Measurements from ENCODE around the gene HSF4.

The HSF4 gene

DNA sequence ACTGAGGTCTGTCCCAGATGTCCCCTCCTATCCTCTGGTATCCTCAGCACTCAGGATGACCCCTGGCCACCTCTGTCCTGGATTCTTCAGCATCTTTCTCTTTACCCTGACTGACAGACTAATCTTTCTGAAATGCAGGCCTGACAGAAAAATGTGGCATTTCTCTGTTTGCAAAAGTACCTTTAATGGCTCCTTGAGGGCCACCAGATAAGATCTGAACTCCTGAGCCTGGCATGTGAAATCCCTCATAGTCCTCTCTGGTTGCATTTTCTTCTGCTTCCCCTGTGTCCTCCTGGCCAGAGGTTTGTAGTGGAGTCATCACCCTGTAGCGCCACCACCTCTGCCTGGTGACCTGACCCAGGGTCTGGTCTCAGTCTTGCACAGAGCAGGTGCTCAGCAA is 32.3 kb downstream of the HSF4 start:
- Histone ChIP-seq H3K9ac (ENCODE audit: low read depth, low read length, poor library complexity, severe bottlenecking) (no peak overlapping the region), H2AFZ (ENCODE audit: low read length) (no peak overlapping the region), H3K36me3 (ENCODE audit: insufficient read depth, low read length) (peaks cover 52% of the 10 kb centered on the region; the same call in 1 of the 2 replicates), H3K9me2 (replicated peaks; ENCODE audit: low read depth, low read length) (no peaks in the 10 kb centered on the region), H3K79me2 (ENCODE audit: insufficient read depth, low read length) (peaks cover 50% of the 10 kb centered on the region), H3K27me3 (ENCODE audit: insufficient read depth, low read length, poor library complexity, severe bottlenecking) (no peaks in the 10 kb centered on the region), H3K4me3 (ENCODE audit: low read length, poor library complexity, severe bottlenecking) (no peak overlapping the region), H4K20me1 (ENCODE audit: insufficient read depth, low read length, poor library complexity, severe bottlenecking) (peaks cover 32% of the 10 kb centered on the region), H3K4me2 (ENCODE audit: low read depth, low read length, poor library complexity, severe bottlenecking) (peak overlapping the region; percentile 32), H3F3A (ENCODE audit: low read depth) (no peaks in the 10 kb centered on the region), H3K9me3 (ENCODE audit: insufficient read depth, low read depth, low read length) (no peaks in the 10 kb centered on the region), H3K4me1 (ENCODE audit: insufficient read depth, low read length, poor library complexity, severe bottlenecking) (peaks cover 18% of the 10 kb centered on the region)
- TF ChIP-seq, protein P1, sequence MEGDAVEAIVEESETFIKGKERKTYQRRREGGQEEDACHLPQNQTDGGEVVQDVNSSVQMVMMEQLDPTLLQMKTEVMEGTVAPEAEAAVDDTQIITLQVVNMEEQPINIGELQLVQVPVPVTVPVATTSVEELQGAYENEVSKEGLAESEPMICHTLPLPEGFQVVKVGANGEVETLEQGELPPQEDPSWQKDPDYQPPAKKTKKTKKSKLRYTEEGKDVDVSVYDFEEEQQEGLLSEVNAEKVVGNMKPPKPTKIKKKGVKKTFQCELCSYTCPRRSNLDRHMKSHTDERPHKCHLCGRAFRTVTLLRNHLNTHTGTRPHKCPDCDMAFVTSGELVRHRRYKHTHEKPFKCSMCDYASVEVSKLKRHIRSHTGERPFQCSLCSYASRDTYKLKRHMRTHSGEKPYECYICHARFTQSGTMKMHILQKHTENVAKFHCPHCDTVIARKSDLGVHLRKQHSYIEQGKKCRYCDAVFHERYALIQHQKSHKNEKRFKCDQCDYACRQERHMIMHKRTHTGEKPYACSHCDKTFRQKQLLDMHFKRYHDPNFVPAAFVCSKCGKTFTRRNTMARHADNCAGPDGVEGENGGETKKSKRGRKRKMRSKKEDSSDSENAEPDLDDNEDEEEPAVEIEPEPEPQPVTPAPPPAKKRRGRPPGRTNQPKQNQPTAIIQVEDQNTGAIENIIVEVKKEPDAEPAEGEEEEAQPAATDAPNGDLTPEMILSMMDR (conservative IDR thresholded peaks at IDR 0.05; ENCODE audit: low read length), result no peak
- no peak for TF ChIP-seq EZH2phosphoT487 (IDR thresholded peaks at IDR 0.05; ENCODE audit: borderline replicate concordance)

DNA sequence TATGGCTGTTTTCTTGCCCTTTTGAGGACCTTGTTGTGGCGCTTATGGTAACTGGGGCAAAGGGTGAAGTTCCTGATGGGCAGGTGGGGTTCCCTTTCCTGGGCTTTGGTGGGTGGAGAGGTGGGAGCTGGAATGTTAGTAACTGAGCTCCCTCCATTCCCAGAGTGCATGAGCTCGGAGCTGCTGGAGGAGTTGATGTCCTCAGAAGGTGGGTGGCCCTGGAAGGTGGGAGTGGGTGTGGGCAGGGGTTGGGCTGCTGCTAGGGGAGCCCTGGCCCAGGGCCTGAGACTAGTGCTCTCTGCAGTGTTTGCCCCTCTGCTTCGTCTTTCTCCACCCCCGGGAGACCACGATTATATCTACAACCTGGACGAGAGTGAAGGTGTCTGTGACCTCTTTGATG is 33.2 kb downstream of the HSF4 start:
- Histone ChIP-seq H2AFZ (ENCODE audit: low read length) (no peak overlapping the region), H3K9ac (ENCODE audit: low read depth, low read length, poor library complexity, severe bottlenecking) (no peak overlapping the region), H3F3A (ENCODE audit: low read depth) (no peaks in the 10 kb centered on the region), H3K9me3 (ENCODE audit: insufficient read depth, low read depth, low read length) (no peaks in the 10 kb centered on the region), H4K20me1 (ENCODE audit: insufficient read depth, low read length, poor library complexity, severe bottlenecking) (peaks cover 25% of the 10 kb centered on the region), H3K9me2 (replicated peaks; ENCODE audit: low read depth, low read length) (no peaks in the 10 kb centered on the region), H3K79me2 (ENCODE audit: insufficient read depth, low read length) (peaks cover 43% of the 10 kb centered on the region), H3K4me1 (ENCODE audit: insufficient read depth, low read length, poor library complexity, severe bottlenecking) (peaks cover 18% of the 10 kb centered on the region), H3K4me3 (ENCODE audit: low read length, poor library complexity, severe bottlenecking) (no peak overlapping the region), H3K27me3 (ENCODE audit: insufficient read depth, low read length, poor library complexity, severe bottlenecking) (no peaks in the 10 kb centered on the region), H3K4me2 (ENCODE audit: low read depth, low read length, poor library complexity, severe bottlenecking) (peak overlapping the region; percentile 32), H3K36me3 (ENCODE audit: insufficient read depth, low read length) (peaks cover 61% of the 10 kb centered on the region; the same call in 1 of the 2 replicates)
- TF ChIP-seq, protein P1 (conservative IDR thresholded peaks at IDR 0.05; ENCODE audit: low read length), result no peak
- TF ChIP-seq EZH2phosphoT487 (IDR thresholded peaks at IDR 0.05; ENCODE audit: borderline replicate concordance), result no peak

DNA sequence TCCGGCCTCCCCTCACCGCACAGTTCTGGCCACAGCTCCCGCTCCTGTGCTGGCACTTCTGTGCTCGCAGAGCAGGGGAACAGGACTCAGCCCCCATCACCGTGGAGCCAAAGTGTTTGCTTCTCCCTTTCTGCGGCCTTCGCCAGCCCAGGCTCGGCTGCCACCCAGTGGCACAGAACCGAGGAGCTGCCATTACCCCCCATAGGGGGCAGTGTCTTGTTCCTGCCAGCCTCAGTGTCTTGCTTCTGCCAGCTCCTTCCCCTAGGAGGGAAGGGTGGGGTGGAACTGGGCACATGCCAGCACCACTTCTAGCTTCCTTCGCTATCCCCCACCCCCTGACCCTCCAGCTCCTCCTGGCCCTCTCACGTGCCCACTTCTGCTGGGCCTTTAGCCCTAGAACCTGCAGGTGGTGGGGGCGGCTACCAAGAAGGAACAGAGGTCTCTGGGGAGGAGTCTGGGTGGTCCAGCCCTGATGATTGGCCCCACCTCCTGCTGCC is 33.7 kb downstream of the HSF4 start:
- Histone ChIP-seq H3K9ac (ENCODE audit: low read depth, low read length, poor library complexity, severe bottlenecking) (no peak overlapping the region), H3K4me2 (ENCODE audit: low read depth, low read length, poor library complexity, severe bottlenecking) (no peak overlapping the region), H3F3A (ENCODE audit: low read depth) (no peaks in the 10 kb centered on the region), H3K27me3 (ENCODE audit: insufficient read depth, low read length, poor library complexity, severe bottlenecking) (no peaks in the 10 kb centered on the region), H3K4me1 (ENCODE audit: insufficient read depth, low read length, poor library complexity, severe bottlenecking) (peaks cover 15% of the 10 kb centered on the region), H3K4me3 (ENCODE audit: low read length, poor library complexity, severe bottlenecking) (no peak overlapping the region), H3K79me2 (ENCODE audit: insufficient read depth, low read length) (peaks cover 37% of the 10 kb centered on the region), H3K9me2 (replicated peaks; ENCODE audit: low read depth, low read length) (no peaks in the 10 kb centered on the region), H4K20me1 (ENCODE audit: insufficient read depth, low read length, poor library complexity, severe bottlenecking) (peaks cover 20% of the 10 kb centered on the region), H2AFZ (ENCODE audit: low read length) (no peak overlapping the region), H3K9me3 (ENCODE audit: insufficient read depth, low read depth, low read length) (no peaks in the 10 kb centered on the region), H3K36me3 (ENCODE audit: insufficient read depth, low read length) (peaks cover 67% of the 10 kb centered on the region; the same call in 1 of the 2 replicates)
- TF ChIP-seq EZH2phosphoT487 (IDR thresholded peaks at IDR 0.05; ENCODE audit: borderline replicate concordance), result no peak
- TF ChIP-seq, protein P1 (conservative IDR thresholded peaks at IDR 0.05; ENCODE audit: low read length), result peak; percentile 78

All from Loucy (cell line).